Body of pancreas (tissue), 4 donors: ENCODE data around the gene PPP1R7. TPM values are rescaled to one million over a fixed set of nuclear protein-coding genes. Genes with fewer than 3 reads are reported as not detected.

Source experiments
- ATAC-seq: fragments of 150-250 bp; one replicate; pipeline ENCODE4 v1.9.1; 2016
- DNase-seq, 4 donors: peaks; one replicate each; pipeline ENCODE4 v3.0.0-alpha.2; 2019
- H3K27ac ChIP-seq, 4 donors: fragments of 200-600 bp; sonication (generic); 1 replicate in 3 of 4; 2 replicates in 1 of 4; pipeline versions ENCODE4 v1.5.1 to v1.6.1; 2016 to 2019; ENCODE audit warnings: mild to moderate bottlenecking in 1 of 4, mixed read lengths in 1 of 4, moderate library complexity in 1 of 4
- H3K27me3 ChIP-seq, 2 donors: fragments of 200-600 bp; sonication (generic); one replicate each; pipeline ENCODE4 v1.6.0; 2016; ENCODE audit warnings: mild to moderate bottlenecking in 1 of 2
- H3K36me3 ChIP-seq, 2 donors: fragments of 200-600 bp; sonication (generic); replicated peaks in 1 of 2; 2 replicates each; pipeline ENCODE4 v1.5.1; 2016; ENCODE audit warnings: low read depth in 2 of 2; ENCODE audit not compliant: insufficient read depth in 1 of 2
- H3K4me1 ChIP-seq: fragments of 200-600 bp; sonication (generic); one replicate; pipeline ENCODE4 v1.6.0; 2016
- H3K4me3 ChIP-seq, 2 donors: fragments of 200-600 bp; sonication (generic); 1 replicate in 1 of 2; 2 replicates in 1 of 2; pipeline ENCODE4 v1.5.1; 2016 to 2019
- H3K9me3 ChIP-seq, 3 donors: fragments of 200-600 bp; sonication (generic); 1 replicate in 2 of 3; 2 replicates in 1 of 3; pipeline ENCODE4 v1.5.1; 2016
- CTCF ChIP-seq, 7 experiments: fragments of 450-650 bp in 4 of 7; fragments of 200-600 bp in 3 of 7; sonication (generic) in 3 of 7; IDR thresholded peaks; one replicate each; pipeline ENCODE4 v1.5.1; 2016 to 2019; ENCODE audit warnings: antibody characterized with exemption in 7 of 7
- POLR2A ChIP-seq, 3 donors: fragments of 450-650 bp; IDR thresholded peaks; one replicate each; pipeline ENCODE4 v1.6.1; 2016; ENCODE audit warnings: antibody characterized with exemption in 3 of 3, mild to moderate bottlenecking in 2 of 3
- WGBS, 2 donors: methylation state at CpG; one replicate each; pipeline ENCODE4 v1.1.5; 2017; 5-methylcytosine and 5-hydroxymethylcytosine counted together
- intact Hi-C: fragments of 100-400 bp; cut with DNase I; formaldehyde crosslinking; loops from one replicate; pipeline ENCODE4 v1.15.1; 2023
- total RNA-seq, 2 donors: library from RNA; depleted of rRNA; stranded (reverse); fragments of >200 nt; gene quantifications; one replicate each; pipeline ENCODE4 v1.1.0, GENCODE V29; 2016

The PPP1R7 gene
- total RNA-seq, 2 donors from 2014 or later, result 27.0 to 99.4 TPM

- Histone ChIP-seq H3K4me3 (no peak overlapping the region), H3K27me3 (no peaks in the 10 kb centered on the region), H3K27ac (no peak overlapping the region), H3K4me1 (no peaks in the 10 kb centered on the region), H3K9me3 (no peaks in the 10 kb centered on the region), H3K36me3 (no peaks in the 10 kb centered on the region)
- no peak for TF ChIP-seq CTCF (IDR thresholded peaks at IDR 0.05)
- no peak for TF ChIP-seq POLR2A (IDR thresholded peaks at IDR 0.05)
- DNase-seq, result no peak
- no peak for ATAC-seq
- intact Hi-C loops, result no loop called here
- 89 to 90% methylated on average over 5 of the region's 5 CpGs for WGBS, 2 donors
These were observed 29.3 kb upstream of the PPP1R7 start for GRCh38 chr2:241121008-241121407.

DNA sequence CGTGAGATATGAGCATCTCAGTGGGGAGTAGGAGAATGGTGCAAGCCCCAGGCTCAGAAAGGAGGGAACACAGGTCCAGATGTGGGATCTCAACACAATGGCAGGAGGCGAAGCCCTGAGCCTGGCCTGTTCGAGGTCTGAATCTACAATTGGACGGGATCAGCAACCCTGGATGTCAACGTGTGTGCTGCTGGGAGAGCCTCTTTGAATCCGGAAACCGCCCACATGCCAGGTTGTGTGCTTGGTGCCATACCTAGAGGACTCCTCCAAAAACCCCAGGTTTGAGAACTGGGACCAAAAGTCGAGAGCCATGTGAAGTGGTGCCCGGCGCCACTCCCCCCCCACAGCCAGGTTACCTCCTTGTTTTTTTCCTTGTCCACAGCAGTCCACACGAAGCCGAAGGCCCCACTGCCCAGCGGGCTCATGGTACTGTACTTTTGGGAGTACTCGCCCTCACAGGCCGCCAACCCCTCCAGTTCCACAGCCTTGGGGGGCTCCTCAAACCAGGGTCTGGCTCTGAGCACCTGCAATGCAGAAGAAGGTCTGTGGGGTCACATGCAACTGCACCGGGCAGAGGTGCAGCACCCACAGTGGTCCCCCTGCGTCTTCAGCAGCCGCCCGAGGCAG is 27.8 kb upstream of the PPP1R7 start:
- no peak for TF ChIP-seq CTCF (IDR thresholded peaks at IDR 0.05)
- no peak for TF ChIP-seq POLR2A (IDR thresholded peaks at IDR 0.05)
- intact Hi-C loops, result no loop called here
- Histone ChIP-seq H3K27ac (no peak overlapping the region), H3K9me3 (no peaks in the 10 kb centered on the region), H3K36me3 (no peaks in the 10 kb centered on the region), H3K4me3 (no peak overlapping the region), H3K27me3 (no peaks in the 10 kb centered on the region), H3K4me1 (no peaks in the 10 kb centered on the region)
- ATAC-seq, result no peak
- 78 to 92% methylated on average over 14 to 19 of the region's 19 CpGs for WGBS, 2 donors
- DNase-seq, result no peak

- H3K27me3 ChIP-seq, result no peaks in the 10 kb centered on the region
- TF ChIP-seq POLR2A (IDR thresholded peaks at IDR 0.05), result no peak
- TF ChIP-seq CTCF (IDR thresholded peaks at IDR 0.05), result no peak
- WGBS, 2 donors, result 71 to 90% methylated on average over 13 to 16 of the region's 16 CpGs
- no peaks in the 10 kb centered on the region for H3K4me1 ChIP-seq
- no peaks in the 10 kb centered on the region for H3K9me3 ChIP-seq
- peak; percentile 22 to 81 (median 50) for DNase-seq
- no peak overlapping the region for H3K4me3 ChIP-seq
- intact Hi-C loops, result no loop called here
- no peak overlapping the region for H3K27ac ChIP-seq
- no peaks in the 10 kb centered on the region for H3K36me3 ChIP-seq
- ATAC-seq, result peak; percentile 90
These were observed 26.3 kb upstream of the PPP1R7 start for GRCh38 chr2:241123816-241124536.

- Histone ChIP-seq H3K36me3 (no peaks in the 10 kb centered on the region), H3K4me1 (no peaks in the 10 kb centered on the region), H3K9me3 (no peaks in the 10 kb centered on the region), H3K27me3 (no peaks in the 10 kb centered on the region), H3K27ac (no peak overlapping the region), H3K4me3 (no peak overlapping the region)
- WGBS, 2 donors, result 91 to 93% methylated on average over 10 to 13 of the region's 13 CpGs
- no peak for DNase-seq
- ATAC-seq, result no peak
- intact Hi-C loops, result no loop called here
- no peak for TF ChIP-seq CTCF (IDR thresholded peaks at IDR 0.05)
- TF ChIP-seq POLR2A (IDR thresholded peaks at IDR 0.05), result no peak
These were observed 24.6 kb upstream of the PPP1R7 start for GRCh38 chr2:241125626-241126025.
